MM.1S (cell line): ENCODE results near the gene SLC35F3.

Source experiments
- CTCF ChIP-seq: fragments of 300-600 bp; sonication (generic); IDR thresholded peaks from 2 replicates; pipeline ENCODE4 v1.5.1; 2016; ENCODE audit warnings: antibody characterized with exemption, low read length, mixed read lengths
- EZH2 ChIP-seq: fragments of 300-600 bp; sonication (generic); optimal IDR thresholded peaks from 2 replicates; pipeline ENCODE3; 2017; ENCODE audit warnings: low read depth, mild to moderate bottlenecking, antibody characterized with exemption, low read length, mixed read lengths
- EZH2phosphoT487 ChIP-seq: fragments of 300-600 bp; sonication (generic); IDR thresholded peaks from 2 replicates; pipeline ENCODE4 v1.6.1; 2018; ENCODE audit warnings: antibody characterized with exemption, low read length

- TF ChIP-seq CTCF = no peak; the same call in 1 of the 2 replicates
- TF ChIP-seq EZH2 = no peak
- no peak for TF ChIP-seq EZH2phosphoT487
Measured at GRCh38 chr1:234111458-234112142, 207.1 kb downstream of the SLC35F3 start.
